ENCODE data around the gene TRIM41.

GRCh38 chr5:181189363-181189961, 33.6 kb upstream of the TRIM41 start:
- no peak for TF ChIP-seq POLR2A (IDR thresholded peaks at IDR 0.05)
- TF ChIP-seq CTCF (IDR thresholded peaks at IDR 0.05) = no peak

All from breast epithelium (tissue), 3 donors.